Ramos (cell line): ENCODE data around the gene UBE2Q1.

ENCODE experiments used
- in situ Hi-C: fragments of 300-500 bp; cut with MboI; formaldehyde crosslinking; loops from one replicate; pipeline ENCODE4 v1.14.3; 2022; ENCODE audit warnings: low sequenced_read_pairs; ENCODE audit not compliant: unreplicated experiment

UBE2Q1 gene

DNA sequence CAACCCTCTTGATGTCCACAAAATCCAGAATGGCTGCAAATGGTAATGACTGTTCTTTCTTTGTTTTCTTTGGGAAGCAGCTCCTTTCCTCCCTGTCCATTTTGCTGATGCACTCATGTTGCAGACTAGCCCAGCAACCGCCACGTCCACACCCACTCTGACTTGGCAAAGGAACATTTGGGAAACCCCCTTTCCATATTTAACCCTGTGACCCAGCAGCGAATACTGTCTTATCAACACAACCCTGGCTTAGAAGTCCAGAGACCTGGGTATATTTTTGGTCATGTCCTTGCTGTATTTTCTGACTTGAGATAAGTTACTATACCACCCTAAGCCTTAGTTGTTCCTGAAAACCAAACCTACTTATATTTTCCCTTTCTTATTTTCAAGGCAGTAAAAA, 38.1 kb downstream of the UBE2Q1 start:
- in situ Hi-C loops: no loop called here

DNA sequence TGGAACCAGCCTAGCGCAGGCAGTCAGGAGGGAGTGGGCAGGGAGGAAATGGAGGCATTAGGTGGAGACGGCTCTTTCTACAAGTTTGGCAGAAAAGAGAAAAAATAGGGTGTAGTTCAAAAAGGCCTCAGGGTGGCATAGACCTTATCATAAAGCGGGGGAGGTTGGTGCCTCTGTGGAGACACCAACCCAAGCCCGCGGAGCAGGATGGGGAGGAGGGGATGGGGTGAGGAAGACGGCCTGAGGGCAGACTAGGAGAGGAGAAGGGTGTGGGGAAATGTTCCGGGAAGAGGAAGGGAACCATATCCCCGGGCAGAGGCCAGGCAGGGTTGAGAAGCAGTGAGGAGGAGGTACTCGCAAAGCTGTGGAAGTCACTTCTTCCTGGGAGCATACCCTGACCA, 38.9 kb downstream of the UBE2Q1 start:
- in situ Hi-C loops: no loop called here

DNA sequence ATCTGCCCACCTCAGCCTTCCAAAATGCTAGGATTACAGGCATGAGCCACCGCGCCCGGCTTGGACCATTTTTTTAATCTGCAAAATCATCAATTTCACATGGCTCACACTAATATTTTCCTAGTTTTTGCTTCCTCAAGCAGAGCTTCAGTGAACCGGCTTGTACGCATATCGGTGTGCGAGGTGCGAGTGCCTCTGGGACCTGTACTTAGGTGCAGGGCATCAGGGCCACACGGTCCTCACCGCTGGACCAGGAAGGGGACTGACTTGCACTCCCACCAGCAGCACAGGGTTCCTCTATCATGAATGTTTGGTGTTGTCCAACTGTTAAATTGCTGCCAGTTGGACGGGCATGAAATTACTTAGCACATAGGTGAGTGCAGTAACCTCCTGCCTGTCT, 40.8 kb downstream of the UBE2Q1 start:
- in situ Hi-C loops: no loop called here

DNA sequence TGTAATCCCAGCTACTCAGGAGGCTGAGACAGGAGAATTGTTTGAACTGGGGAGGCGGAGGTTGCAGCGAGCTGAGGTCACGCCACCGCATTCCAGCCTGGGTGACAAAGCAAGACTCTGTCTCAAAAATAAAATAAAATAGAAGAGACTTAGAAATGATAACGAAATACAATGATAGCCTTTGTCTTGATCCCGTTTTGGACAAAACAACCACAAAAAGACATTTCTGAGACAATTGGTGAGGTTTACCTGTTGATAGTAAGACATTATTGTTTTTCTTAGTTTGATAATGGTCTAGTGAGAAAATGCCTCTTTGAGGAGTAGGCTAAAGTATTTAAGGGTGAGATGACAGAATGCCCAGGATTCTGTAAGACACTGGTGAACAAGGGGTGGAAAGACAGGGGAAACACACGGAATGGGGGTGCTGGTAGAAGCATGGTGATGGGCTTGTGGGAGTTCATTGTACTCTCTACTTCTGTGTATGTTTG, 44.4 kb downstream of the UBE2Q1 start:
- in situ Hi-C loops: no loop called here

DNA sequence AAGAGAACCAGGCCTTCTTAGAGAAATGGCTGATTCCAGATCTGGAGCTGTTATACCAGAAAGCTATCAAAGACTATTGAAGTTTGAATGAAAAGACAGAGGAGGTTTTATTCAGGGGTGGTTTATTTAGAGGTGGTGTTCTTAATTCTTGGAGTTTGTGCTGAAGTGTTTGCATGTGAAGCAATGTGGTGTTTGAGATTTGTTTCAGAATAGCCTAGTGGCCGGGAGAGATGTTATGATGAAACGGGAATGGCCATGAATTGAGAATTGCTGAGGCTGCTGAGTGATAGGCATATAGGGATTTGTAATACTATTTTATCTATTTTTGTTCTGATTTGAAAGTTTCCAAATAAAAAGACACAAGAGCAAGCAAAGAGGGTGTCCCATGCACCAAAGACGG, 45.7 kb downstream of the UBE2Q1 start:
- in situ Hi-C loops: no loop called here

DNA sequence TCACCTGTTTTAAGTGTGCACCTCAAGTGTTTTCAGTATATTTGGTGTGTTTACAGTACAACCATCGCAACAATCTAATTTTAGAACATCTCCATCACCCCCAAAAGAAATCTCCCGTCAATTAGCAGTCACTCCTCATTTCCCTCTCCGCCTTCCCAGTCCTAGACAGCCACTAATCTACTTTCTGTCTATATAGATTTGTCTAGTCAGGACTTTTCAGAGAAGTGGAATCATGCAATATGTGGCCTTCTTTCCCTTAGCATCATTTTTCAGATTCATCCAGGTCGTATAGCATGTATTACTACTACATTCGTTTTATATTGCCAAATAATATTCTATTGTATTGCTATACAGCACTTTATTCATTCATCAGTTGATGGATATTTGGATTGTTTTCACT, 54.6 kb downstream of the UBE2Q1 start:
- in situ Hi-C loops: no loop called here

DNA sequence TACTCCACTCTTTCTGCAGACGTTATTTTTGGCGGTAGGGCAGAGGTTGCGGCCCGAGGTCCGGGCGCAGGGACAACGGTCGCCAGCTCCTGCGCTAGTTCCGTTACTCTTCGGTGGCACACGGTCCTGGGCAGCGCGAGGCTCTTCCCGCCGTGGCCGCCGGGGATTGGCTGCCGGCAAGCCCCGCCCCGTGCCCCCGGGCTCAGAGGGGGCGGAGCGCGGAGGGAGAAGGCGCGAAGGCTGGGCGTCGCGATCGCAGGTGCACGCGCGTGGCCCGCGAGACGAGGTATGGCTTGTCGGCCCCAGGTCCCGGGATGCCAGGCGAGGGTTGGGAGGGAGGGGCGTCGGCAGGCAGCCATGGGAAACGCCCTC, 55.7 kb downstream of the UBE2Q1 start:
- in situ Hi-C loops: no loop called here

DNA sequence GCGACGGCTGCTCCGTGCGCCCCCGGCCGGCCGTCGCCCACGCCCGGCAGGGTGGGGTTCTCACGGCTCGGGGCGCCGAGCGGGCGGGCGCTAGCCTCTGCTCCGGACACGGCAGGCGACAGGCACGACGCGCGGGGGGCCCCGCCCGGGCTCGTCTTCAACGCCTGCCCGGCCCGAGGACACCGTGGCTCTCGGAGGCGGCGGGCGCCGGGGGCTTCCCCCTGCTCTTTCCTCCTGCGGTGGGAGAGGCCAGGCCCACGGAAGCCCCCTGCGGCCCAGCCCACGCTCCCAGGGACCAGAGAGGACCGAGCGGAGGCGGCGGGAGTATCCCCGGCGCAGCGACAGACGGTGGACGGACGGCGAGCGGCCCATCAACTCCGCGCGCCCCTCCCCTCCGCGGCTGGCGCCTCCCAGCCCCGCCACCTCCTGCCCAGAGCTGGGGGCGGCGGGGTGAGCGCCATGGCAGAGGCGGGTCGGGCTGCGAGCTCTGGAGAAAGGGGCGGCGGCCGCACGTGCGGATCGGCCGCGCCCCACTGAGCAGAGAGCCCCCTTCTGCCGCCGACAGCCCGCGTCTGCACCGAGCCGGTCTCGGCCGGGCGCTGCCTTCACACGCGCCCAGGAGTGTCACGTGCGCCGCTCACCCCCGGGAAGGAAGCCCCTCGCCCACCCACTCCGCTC, 56.3 kb downstream of the UBE2Q1 start, which contains the start of the genes SHE and TDRD10:
Gene SHE, minus strand, starts transcription at position 347 of the 678 bp plus-strand sequence. CDS start 386 bp downstream, outside the sequence.
Gene TDRD10, plus strand, starts transcription at position 154 of the 678 bp plus-strand sequence. CDS start 4,685 bp downstream, outside the sequence.
- in situ Hi-C loops: no loop called here

DNA sequence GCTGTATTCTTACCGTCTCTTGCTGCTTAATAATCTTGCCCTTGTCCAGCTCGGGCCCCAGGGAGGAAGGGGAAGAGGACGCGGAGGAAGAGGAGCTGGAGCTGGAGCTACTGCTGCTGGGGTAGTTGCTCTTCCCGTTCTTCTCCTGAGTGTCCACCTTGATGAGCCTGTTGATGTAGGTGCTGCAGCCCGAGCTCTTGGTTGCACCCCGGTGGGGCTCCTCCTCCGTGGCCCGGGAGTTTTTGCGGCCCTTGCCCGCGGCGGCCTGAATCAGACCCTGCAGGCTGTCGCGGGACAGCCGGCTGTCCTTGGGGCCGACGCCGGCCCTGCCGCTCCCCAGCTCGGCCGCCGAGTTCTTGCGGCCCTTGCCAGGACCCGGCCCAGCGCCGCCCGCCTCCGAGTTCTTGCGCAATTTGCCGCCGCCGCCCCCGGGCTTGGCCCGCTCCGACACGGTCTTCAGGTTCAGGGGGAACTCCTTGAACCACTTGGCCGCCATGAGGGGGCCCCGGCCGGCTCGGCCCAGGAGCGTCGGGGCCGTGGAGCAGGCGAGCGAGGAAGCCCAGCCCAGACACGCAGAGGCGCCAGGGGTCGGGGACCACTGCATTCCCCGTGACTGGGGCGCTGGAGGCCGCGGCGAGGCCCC, 56.9 kb downstream of the UBE2Q1 start:
- in situ Hi-C loops: no loop called here

DNA sequence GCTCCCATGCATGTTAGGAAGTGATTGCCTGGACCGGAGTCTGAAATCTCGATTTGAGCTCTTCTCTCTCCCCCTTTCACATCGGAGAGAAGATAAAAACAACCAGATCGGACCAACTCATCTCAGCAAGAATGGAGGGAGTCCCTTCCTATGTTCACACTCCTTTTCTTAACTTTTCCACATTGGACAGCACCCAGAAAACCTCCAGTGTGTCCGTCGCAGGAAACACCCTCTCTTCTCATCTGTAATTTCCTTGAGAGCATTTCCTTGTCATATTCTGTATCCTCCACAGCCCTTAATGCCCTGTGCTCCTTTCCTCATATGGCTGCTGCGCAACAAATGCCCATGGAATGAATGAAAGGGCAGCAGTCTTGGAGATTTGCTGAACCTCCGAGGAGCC, 57.9 kb downstream of the UBE2Q1 start:
- in situ Hi-C loops: no loop called here

DNA sequence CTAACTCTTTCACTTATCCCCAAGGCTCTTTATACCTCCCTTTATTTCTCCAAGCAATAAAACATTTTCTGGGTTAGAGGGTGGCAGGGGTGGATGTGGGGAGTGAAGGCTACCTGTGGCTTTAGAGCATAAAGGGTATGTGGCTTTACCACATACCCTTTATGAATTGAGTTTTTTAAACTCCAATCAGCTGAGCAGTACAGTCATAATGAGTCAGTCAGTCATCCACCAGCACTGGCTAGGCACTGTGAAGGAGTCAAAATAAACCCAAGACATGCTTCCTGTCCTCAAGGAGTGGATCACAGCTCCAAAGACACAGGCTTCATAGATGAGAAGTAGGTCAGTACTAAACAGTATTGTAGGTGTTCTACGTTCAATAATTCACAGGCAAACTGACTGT, 59.0 kb downstream of the UBE2Q1 start:
- in situ Hi-C loops: no loop called here
